ENCODE measurements around the gene TRIM54.
"Not testable (repeated sequence)": the region's sequence is repeated elsewhere in the genome, so short reads cannot be mapped to it uniquely, and the experiment has no call there.

Gene TRIM54

GRCh38 chr2:27353386-27353761, 71.1 kb downstream of the TRIM54 start:
- peaks cover 26 to 27% of the 10 kb centered on the region in 2 donors for H3K4me1 ChIP-seq (ENCODE audit: control insufficient read depth in 1 of 2, insufficient read depth in 2 of 2, low read length in 2 of 2)
- H3K36me3 ChIP-seq (ENCODE audit: control insufficient read depth in 1 of 2, insufficient read depth in 2 of 2, low read length in 2 of 2); H3K4me3 ChIP-seq (ENCODE audit: low read depth in 1 of 2, low read length in 2 of 2); H3K27me3 ChIP-seq (ENCODE audit: control insufficient read depth in 1 of 2, insufficient read depth in 2 of 2, low read length in 2 of 2); H3K9me3 ChIP-seq (ENCODE audit: control insufficient read depth in 1 of 2, low read length in 2 of 2); H3K9ac ChIP-seq (ENCODE audit: low read depth in 1 of 2, low read length in 2 of 2); H3K27ac ChIP-seq (ENCODE audit: low read depth, low read length): not testable (repeated sequence)

- no peaks in the 10 kb centered on the region for H3K27me3 ChIP-seq (ENCODE audit: control insufficient read depth in 1 of 2, insufficient read depth in 2 of 2, low read length in 2 of 2)
- H3K9me3 ChIP-seq (ENCODE audit: control insufficient read depth in 1 of 2, low read length in 2 of 2) = no peaks in the 10 kb centered on the region
- H3K27ac ChIP-seq (ENCODE audit: low read depth, low read length) = no peak overlapping the region
- H3K4me1 ChIP-seq (ENCODE audit: control insufficient read depth in 1 of 2, insufficient read depth in 2 of 2, low read length in 2 of 2) = peaks cover 26 to 27% of the 10 kb centered on the region in 2 donors
- no peak overlapping the region for H3K4me3 ChIP-seq (ENCODE audit: low read depth in 1 of 2, low read length in 2 of 2)
- H3K9ac ChIP-seq (ENCODE audit: low read depth in 1 of 2, low read length in 2 of 2) = no peak overlapping the region
- peaks cover 3 to 5% of the 10 kb centered on the region in 2 donors for H3K36me3 ChIP-seq (ENCODE audit: control insufficient read depth in 1 of 2, insufficient read depth in 2 of 2, low read length in 2 of 2)
Observed at GRCh38 chr2:27353762-27354596, 71.8 kb downstream of the TRIM54 start.

GRCh38 chr2:27354597-27354927, 72.3 kb downstream of the TRIM54 start:
- Histone ChIP-seq H3K27ac (ENCODE audit: low read depth, low read length) (no peak overlapping the region), H3K4me1 (ENCODE audit: control insufficient read depth in 1 of 2, insufficient read depth in 2 of 2, low read length in 2 of 2) (peaks cover 26 to 27% of the 10 kb centered on the region in 2 donors)

GRCh38 chr2:27356056-27356381, 73.8 kb downstream of the TRIM54 start:
- H3K4me3 ChIP-seq (ENCODE audit: low read depth in 1 of 2, low read length in 2 of 2) = peak overlapping the region; percentile 97 to 98
- H3K9me3 ChIP-seq (ENCODE audit: control insufficient read depth in 1 of 2, low read length in 2 of 2) = no peaks in the 10 kb centered on the region
- H3K27ac ChIP-seq (ENCODE audit: low read depth, low read length) = peak overlapping the region; percentile 93
- peak overlapping the region; percentile 94 for H3K9ac ChIP-seq (ENCODE audit: low read depth in 1 of 2, low read length in 2 of 2)
- peaks cover 26 to 27% of the 10 kb centered on the region in 2 donors for H3K4me1 ChIP-seq (ENCODE audit: control insufficient read depth in 1 of 2, insufficient read depth in 2 of 2, low read length in 2 of 2)
- no peaks in the 10 kb centered on the region for H3K27me3 ChIP-seq (ENCODE audit: control insufficient read depth in 1 of 2, insufficient read depth in 2 of 2, low read length in 2 of 2)
- H3K36me3 ChIP-seq (ENCODE audit: control insufficient read depth in 1 of 2, insufficient read depth in 2 of 2, low read length in 2 of 2) = no peaks in the 10 kb centered on the region

More at GRCh38 chr2:27354597-27354927, 72.3 kb downstream of the TRIM54 start:
- Histone ChIP-seq H3K4me3 (ENCODE audit: low read depth in 1 of 2, low read length in 2 of 2) (no peak overlapping the region), H3K27me3 (ENCODE audit: control insufficient read depth in 1 of 2, insufficient read depth in 2 of 2, low read length in 2 of 2) (no peaks in the 10 kb centered on the region), H3K9me3 (ENCODE audit: control insufficient read depth in 1 of 2, low read length in 2 of 2) (no peaks in the 10 kb centered on the region), H3K36me3 (ENCODE audit: control insufficient read depth in 1 of 2, insufficient read depth in 2 of 2, low read length in 2 of 2) (peaks cover 3 to 5% of the 10 kb centered on the region in 2 donors), H3K9ac (ENCODE audit: low read depth in 1 of 2, low read length in 2 of 2) (no peak overlapping the region)

GRCh38 chr2:27356382-27357181, 74.4 kb downstream of the TRIM54 start, which contains the start of gene GTF3C2:
GTF3C2 (minus strand) TSS chr2:27356764; CDS start chr2:27343554, 13,210 bp downstream.
- Histone ChIP-seq H3K27ac (ENCODE audit: low read depth, low read length) (peak within 1 kb of the TSS; percentile 93), H3K4me1 (ENCODE audit: control insufficient read depth in 1 of 2, insufficient read depth in 2 of 2, low read length in 2 of 2) (peaks cover 26 to 27% of the 10 kb centered on the region in 2 donors)

More at GRCh38 chr2:27356382-27357181, 74.4 kb downstream of the TRIM54 start, which contains the start of gene GTF3C2:
- Histone ChIP-seq H3K9me3 (ENCODE audit: control insufficient read depth in 1 of 2, low read length in 2 of 2) (no peaks in the 10 kb centered on the region), H3K9ac (ENCODE audit: low read depth in 1 of 2, low read length in 2 of 2) (peak within 1 kb of the TSS; percentile 94), H3K36me3 (ENCODE audit: control insufficient read depth in 1 of 2, insufficient read depth in 2 of 2, low read length in 2 of 2) (no peaks in the 10 kb centered on the region), H3K4me3 (ENCODE audit: low read depth in 1 of 2, low read length in 2 of 2) (peak within 1 kb of the TSS; percentile 97 to 98), H3K27me3 (ENCODE audit: control insufficient read depth in 1 of 2, insufficient read depth in 2 of 2, low read length in 2 of 2) (no peaks in the 10 kb centered on the region)
